Ectodermal cell (in vitro differentiated cells): ENCODE data around the gene NRP1.

ENCODE experiments used
- H3K27ac ChIP-seq: 2 replicates; pipeline ENCODE4 v1.7.0; 2013; ENCODE audit warnings: mild to moderate bottlenecking, low read depth, low read length; ENCODE audit not compliant: insufficient read depth, poor library complexity, severe bottlenecking
- H3K27me3 ChIP-seq: 2 replicates; pipeline ENCODE4 v1.7.0; 2013; ENCODE audit warnings: mild to moderate bottlenecking, low read length; ENCODE audit not compliant: insufficient read depth, control insufficient read depth, poor library complexity, severe bottlenecking
- H3K36me3 ChIP-seq: one replicate; pipeline ENCODE4 v1.7.0; 2013; ENCODE audit warnings: low read length; ENCODE audit not compliant: control insufficient read depth, insufficient read depth
- H3K4me1 ChIP-seq: one replicate; pipeline ENCODE4 v1.7.0; 2013; ENCODE audit warnings: low read length; ENCODE audit not compliant: control insufficient read depth, insufficient read depth
- H3K4me3 ChIP-seq: 2 replicates; pipeline ENCODE4 v1.7.0; 2013; ENCODE audit warnings: low read depth, low read length, control low read depth; ENCODE audit not compliant: insufficient read depth
- H3K9me3 ChIP-seq: 2 replicates; pipeline ENCODE4 v1.7.0; 2013; ENCODE audit warnings: mild to moderate bottlenecking, low read length, moderate library complexity; ENCODE audit not compliant: control insufficient read depth
- whole genome bisulfite sequencing, 2 experiments: methylation state at CpG; one replicate each; pipeline ENCODE4 v1.1.7; 2013; ENCODE audit warnings: missing lambda C conversion rate in 2 of 2; 5-methylcytosine and 5-hydroxymethylcytosine counted together

Gene NRP1

DNA sequence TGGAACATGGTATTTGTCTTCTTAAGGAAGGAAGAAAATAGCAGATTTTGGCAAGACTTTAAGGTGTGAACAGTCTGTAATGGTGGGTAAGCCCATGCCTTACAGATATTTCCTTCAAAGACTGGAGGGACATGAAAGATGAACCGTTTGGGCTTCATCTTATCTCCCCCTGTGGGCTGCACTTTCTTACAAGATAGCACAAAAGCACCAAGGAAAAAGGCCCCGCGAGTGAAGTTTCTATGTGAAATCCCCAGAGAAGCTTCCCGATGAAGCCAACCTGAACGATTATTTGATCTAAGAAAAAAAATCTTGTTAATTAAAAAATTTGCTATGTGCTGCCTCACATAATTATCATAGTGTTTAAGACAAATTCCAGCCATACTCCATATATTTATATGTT is 91.5 kb downstream of the NRP1 start:
- H3K36me3 ChIP-seq: no peaks in the 10 kb centered on the region
- H3K27me3 ChIP-seq: no peaks in the 10 kb centered on the region
- WGBS, 2 experiments: 77 to 83% methylated on average over 3 to 4 of the region's 5 CpGs

DNA sequence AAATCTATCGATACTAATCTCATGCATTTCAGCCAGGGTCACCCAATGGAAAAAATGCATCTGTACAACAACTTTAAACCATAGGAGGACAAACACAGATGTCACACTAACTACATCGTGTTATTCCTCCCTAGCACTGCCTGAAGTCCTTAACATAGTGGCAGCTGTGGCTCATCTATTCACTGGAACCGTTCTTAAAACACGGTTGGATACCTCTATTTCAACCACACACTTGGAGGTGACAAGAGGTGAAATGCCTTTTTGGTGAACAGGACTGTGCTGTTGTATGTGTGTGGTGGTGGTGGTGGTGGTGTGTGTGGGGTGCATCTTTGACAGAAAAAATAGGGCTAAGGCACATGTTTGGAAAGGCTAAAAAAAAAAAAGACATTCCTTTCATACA is 93.1 kb downstream of the NRP1 start:
- H3K36me3 ChIP-seq: no peaks in the 10 kb centered on the region
- H3K27me3 ChIP-seq: no peaks in the 10 kb centered on the region
- no peak overlapping the region for H3K27ac ChIP-seq
- no peaks in the 10 kb centered on the region for H3K9me3 ChIP-seq
- WGBS, 2 experiments: 71 to 76% methylated on average over 4 of the region's 4 CpGs
- H3K4me3 ChIP-seq: no peak overlapping the region
- peaks cover 4% of the 10 kb centered on the region for H3K4me1 ChIP-seq

More for the DNA sequence above, 91.5 kb downstream of the NRP1 start:
- Histone ChIP-seq H3K27ac (no peak overlapping the region), H3K9me3 (no peaks in the 10 kb centered on the region), H3K4me3 (no peak overlapping the region), H3K4me1 (peaks cover 4% of the 10 kb centered on the region)

GRCh38 chr10:33240931-33241330 is 93.5 kb downstream of the NRP1 start:
- 88 to 94% methylated on average over 2 of the region's 2 CpGs for whole genome bisulfite sequencing, 2 experiments
- peaks cover 4% of the 10 kb centered on the region for H3K4me1 ChIP-seq

GRCh38 chr10:33240258-33240657 is 94.2 kb downstream of the NRP1 start:
- WGBS, 2 experiments: 94 to 100% methylated on average over 2 of the region's 2 CpGs
- no peaks in the 10 kb centered on the region for H3K27me3 ChIP-seq
- H3K4me3 ChIP-seq: no peak overlapping the region
- no peaks in the 10 kb centered on the region for H3K9me3 ChIP-seq
- H3K36me3 ChIP-seq: no peaks in the 10 kb centered on the region
- peaks cover 4% of the 10 kb centered on the region for H3K4me1 ChIP-seq
- no peak overlapping the region for H3K27ac ChIP-seq

More at GRCh38 chr10:33240931-33241330, 93.5 kb downstream of the NRP1 start:
- no peaks in the 10 kb centered on the region for H3K9me3 ChIP-seq
- H3K27me3 ChIP-seq: no peaks in the 10 kb centered on the region
- no peaks in the 10 kb centered on the region for H3K36me3 ChIP-seq
- no peak overlapping the region for H3K27ac ChIP-seq
- no peak overlapping the region for H3K4me3 ChIP-seq

DNA sequence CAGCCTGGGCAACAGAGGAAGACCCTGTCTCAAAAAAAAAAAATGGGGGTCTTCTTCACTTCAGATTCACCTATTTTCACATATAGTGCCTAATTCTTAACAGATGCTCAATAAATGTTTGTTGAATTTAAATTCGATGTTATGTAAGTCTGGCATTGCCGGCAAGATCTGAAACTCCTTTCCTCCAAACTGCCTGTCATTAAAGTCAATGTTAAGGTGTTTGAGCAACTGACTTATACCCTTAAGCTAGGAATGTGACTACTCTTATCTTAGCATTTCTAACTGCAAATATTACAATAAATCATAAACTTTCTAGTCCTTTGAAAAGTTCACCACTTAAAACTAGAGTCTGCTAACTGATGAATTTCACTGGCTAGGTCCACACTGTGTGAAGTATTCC is 95.2 kb downstream of the NRP1 start:
- Histone ChIP-seq H3K4me1 (peaks cover 4% of the 10 kb centered on the region), H3K4me3 (no peak overlapping the region), H3K27me3 (no peaks in the 10 kb centered on the region), H3K36me3 (no peaks in the 10 kb centered on the region), H3K27ac (no peak overlapping the region), H3K9me3 (no peaks in the 10 kb centered on the region)
- WGBS, 2 experiments: 94 to 100% methylated on average over 1 to 2 of the region's 2 CpGs

GRCh38 chr10:33238643-33239042 is 95.8 kb downstream of the NRP1 start:
- 95% methylated on average over 2 to 3 of the region's 3 CpGs for WGBS, 2 experiments
- Histone ChIP-seq H3K27ac (no peak overlapping the region), H3K27me3 (no peaks in the 10 kb centered on the region), H3K4me1 (peaks cover 4% of the 10 kb centered on the region), H3K36me3 (no peaks in the 10 kb centered on the region), H3K4me3 (no peak overlapping the region), H3K9me3 (no peaks in the 10 kb centered on the region)

GRCh38 chr10:33237736-33238624 is 96.5 kb downstream of the NRP1 start:
- Histone ChIP-seq H3K36me3 (no peaks in the 10 kb centered on the region), H3K9me3 (no peaks in the 10 kb centered on the region), H3K27ac (no peak overlapping the region), H3K4me3 (no peak overlapping the region), H3K4me1 (peaks cover 4% of the 10 kb centered on the region), H3K27me3 (no peaks in the 10 kb centered on the region)
- 93 to 95% methylated on average over 8 of the region's 8 CpGs for WGBS, 2 experiments

DNA sequence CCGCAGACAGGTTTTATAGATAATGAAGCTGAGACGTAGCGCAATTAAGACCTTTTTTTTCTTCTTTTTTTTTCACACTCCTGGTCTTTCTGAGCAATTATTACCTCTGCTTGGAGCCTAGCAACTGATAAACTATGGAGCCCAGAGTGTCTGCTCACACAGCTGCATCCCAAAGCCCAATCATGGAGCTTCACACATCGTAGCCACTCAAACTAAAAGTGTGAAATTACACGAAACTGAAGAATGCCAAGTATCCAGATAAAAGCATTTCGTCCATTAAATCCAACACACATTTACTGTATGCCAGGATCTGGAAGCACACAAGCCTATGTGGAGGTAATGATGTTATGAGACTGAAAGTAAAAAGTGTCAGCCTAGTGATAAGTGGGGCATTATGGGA is 97.6 kb downstream of the NRP1 start:
- H3K9me3 ChIP-seq: no peaks in the 10 kb centered on the region
- no peaks in the 10 kb centered on the region for H3K27me3 ChIP-seq
- 93 to 94% methylated on average over 6 of the region's 6 CpGs for WGBS, 2 experiments
- no peak overlapping the region for H3K4me3 ChIP-seq
- no peak overlapping the region for H3K27ac ChIP-seq
- H3K36me3 ChIP-seq: no peaks in the 10 kb centered on the region
- H3K4me1 ChIP-seq: peaks cover 4% of the 10 kb centered on the region

DNA sequence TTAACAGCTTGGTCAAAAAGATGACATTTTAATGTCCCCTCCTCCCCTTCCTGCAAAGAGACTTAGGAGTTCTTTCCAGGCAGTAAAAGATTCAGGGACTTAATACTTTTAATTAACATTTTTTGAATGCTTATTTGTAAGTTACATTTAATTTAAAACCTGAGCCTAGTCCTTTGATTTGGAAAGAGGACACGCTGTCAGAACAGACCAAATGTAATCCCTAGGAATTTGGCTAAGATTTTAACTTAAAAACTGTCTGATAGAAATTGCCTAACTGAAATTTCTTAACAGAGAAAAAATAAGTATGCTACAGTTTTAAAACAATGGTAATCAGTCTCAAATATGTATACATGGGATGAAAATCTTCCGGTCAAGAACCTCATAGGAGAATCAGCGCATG is 98.5 kb downstream of the NRP1 start:
- Histone ChIP-seq H3K4me3 (no peak overlapping the region), H3K27me3 (no peaks in the 10 kb centered on the region), H3K4me1 (peaks cover 1% of the 10 kb centered on the region), H3K36me3 (no peaks in the 10 kb centered on the region), H3K27ac (no peak overlapping the region), H3K9me3 (no peaks in the 10 kb centered on the region)
- 92 to 100% methylated on average over 3 of the region's 3 CpGs for WGBS, 2 experiments

DNA sequence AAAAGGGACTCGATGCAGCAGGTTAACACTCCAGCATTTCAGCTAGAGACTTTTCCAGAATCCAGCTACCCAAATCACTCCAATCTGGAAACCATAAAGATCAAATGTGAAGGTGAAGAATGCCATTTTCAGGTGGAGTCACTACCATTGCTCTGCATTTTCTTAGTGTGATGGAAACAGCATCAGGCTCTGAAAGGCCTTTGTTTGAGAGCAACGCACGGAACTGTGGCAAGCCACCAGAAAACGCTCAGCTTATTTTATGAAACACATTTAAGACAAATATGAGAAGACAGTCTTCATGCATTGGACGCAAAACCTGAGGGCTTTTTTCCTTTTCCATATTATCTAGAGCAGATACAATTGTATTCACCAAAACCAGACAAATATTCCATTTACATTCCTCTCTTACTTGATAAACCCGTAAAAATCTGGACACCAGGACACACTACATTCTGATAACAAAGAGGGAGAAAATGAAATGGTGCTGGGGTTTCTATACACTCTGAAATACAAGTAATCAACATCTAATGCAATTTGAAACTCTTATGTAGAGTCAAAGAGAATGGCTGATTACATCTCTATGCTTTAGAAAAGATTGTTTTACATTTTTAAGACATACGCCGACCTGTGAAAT is 99.1 kb downstream of the NRP1 start:
- no peaks in the 10 kb centered on the region for H3K9me3 ChIP-seq
- no peak overlapping the region for H3K27ac ChIP-seq
- no peak overlapping the region for H3K4me3 ChIP-seq
- WGBS, 2 experiments: 91 to 92% methylated on average over 5 to 8 of the region's 8 CpGs
- H3K36me3 ChIP-seq: no peaks in the 10 kb centered on the region
- H3K27me3 ChIP-seq: no peaks in the 10 kb centered on the region
- H3K4me1 ChIP-seq: no peaks in the 10 kb centered on the region
